Osteoblast (primary cell): ENCODE data around the gene GPALPP1. TPM values are rescaled to one million over a fixed set of nuclear protein-coding genes. Genes with fewer than 3 reads are reported as not detected.

Experiments
- DNase-seq: peaks from one replicate; pipeline ENCODE4 v3.0.0; 2011; ENCODE audit warnings: low spot score, mixed read lengths; ENCODE audit not compliant: insufficient read length; ENCODE audit errors: missing footprints
- H2AFZ ChIP-seq: 2 replicates; pipeline ENCODE4 v1.6.0; 2011; ENCODE audit warnings: mild to moderate bottlenecking, low read length
- H3K27ac ChIP-seq: 2 replicates; pipeline ENCODE4 v1.5.1; 2011; ENCODE audit warnings: mild to moderate bottlenecking, low read depth, low read length, moderate library complexity
- H3K27me3 ChIP-seq: 2 replicates; pipeline ENCODE4 v1.6.0; 2012; ENCODE audit warnings: mild to moderate bottlenecking, control low read depth, inconsistent platforms, low read length, moderate library complexity; ENCODE audit not compliant: insufficient read depth
- H3K36me3 ChIP-seq: 2 replicates; pipeline ENCODE4 v1.5.1; 2011; ENCODE audit warnings: mild to moderate bottlenecking, low read length, control low read depth, moderate library complexity; ENCODE audit not compliant: insufficient read depth
- H3K4me1 ChIP-seq: 2 replicates; pipeline ENCODE4 v1.5.1; 2011; ENCODE audit warnings: mild to moderate bottlenecking, low read length, control low read depth, moderate library complexity; ENCODE audit not compliant: insufficient read depth
- H3K4me2 ChIP-seq: 2 replicates; pipeline ENCODE4 v1.6.0; 2011; ENCODE audit warnings: mild to moderate bottlenecking, low read length; ENCODE audit not compliant: insufficient read depth
- H3K4me3 ChIP-seq: fragments of 200-600 bp; sonication (generic); 3 replicates; pipeline ENCODE4 v1.5.1; 2012; ENCODE audit warnings: mild to moderate bottlenecking, low read length, inconsistent platforms; ENCODE audit not compliant: insufficient read depth
- H3K79me2 ChIP-seq: 2 replicates; pipeline ENCODE4 v1.6.0; 2012; ENCODE audit warnings: mild to moderate bottlenecking, low read length, control low read depth, inconsistent platforms; ENCODE audit not compliant: insufficient read depth
- H3K9me3 ChIP-seq: 2 replicates; pipeline ENCODE4 v1.5.1; 2011; ENCODE audit warnings: low read depth, low read length, control low read depth
- H4K20me1 ChIP-seq: 2 replicates; pipeline ENCODE4 v1.6.0; 2012; ENCODE audit warnings: mild to moderate bottlenecking, low read length, control low read depth; ENCODE audit not compliant: insufficient read depth
- total RNA-seq: library from RNA; depleted of rRNA; stranded (reverse); fragments of >200 nt; gene quantifications from 2 replicates; pipeline ENCODE4 v1.2.3, GENCODE V29; 2012
- TF ChIP-seq, protein P1 (sequence below): IDR thresholded peaks from 2 replicates; pipeline ENCODE4 v1.5.1; 2011; ENCODE audit warnings: mild to moderate bottlenecking, low read depth, low read length, moderate library complexity; ENCODE audit errors: extremely low read depth

The GPALPP1 gene
- total RNA-seq, 1 donor, result 25.0 TPM

DNA sequence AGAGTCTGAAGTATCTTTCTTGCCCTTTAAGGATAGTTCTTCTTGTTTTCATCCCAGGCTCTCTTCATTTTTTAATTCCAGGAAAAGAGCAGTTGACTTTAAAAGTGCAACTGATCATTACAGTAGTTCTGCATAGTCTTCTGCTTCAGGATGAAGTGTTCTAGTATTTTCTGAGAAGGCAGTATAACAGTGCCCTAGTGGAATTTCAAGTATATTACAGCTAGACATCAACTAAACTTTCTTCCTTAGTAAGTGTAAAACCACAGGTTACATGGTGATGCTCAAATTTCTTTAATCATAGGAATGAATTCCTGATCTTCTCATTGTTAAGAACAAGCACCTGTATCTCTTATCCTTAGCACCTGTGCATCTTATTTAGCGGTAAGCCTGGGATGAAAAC lies 11.0 kb upstream of the GPALPP1 start:
- Histone ChIP-seq H3K4me2 (no peak overlapping the region), H2AFZ (no peak overlapping the region), H3K79me2 (peaks cover 15% of the 10 kb centered on the region), H3K36me3 (peaks cover 38% of the 10 kb centered on the region), H4K20me1 (no peaks in the 10 kb centered on the region), H3K27ac (no peak overlapping the region), H3K27me3 (no peaks in the 10 kb centered on the region), H3K4me1 (peaks cover 6% of the 10 kb centered on the region), H3K4me3 (no peak overlapping the region), H3K9me3 (no peaks in the 10 kb centered on the region)
- DNase-seq, result no peak
- TF ChIP-seq, protein P1, sequence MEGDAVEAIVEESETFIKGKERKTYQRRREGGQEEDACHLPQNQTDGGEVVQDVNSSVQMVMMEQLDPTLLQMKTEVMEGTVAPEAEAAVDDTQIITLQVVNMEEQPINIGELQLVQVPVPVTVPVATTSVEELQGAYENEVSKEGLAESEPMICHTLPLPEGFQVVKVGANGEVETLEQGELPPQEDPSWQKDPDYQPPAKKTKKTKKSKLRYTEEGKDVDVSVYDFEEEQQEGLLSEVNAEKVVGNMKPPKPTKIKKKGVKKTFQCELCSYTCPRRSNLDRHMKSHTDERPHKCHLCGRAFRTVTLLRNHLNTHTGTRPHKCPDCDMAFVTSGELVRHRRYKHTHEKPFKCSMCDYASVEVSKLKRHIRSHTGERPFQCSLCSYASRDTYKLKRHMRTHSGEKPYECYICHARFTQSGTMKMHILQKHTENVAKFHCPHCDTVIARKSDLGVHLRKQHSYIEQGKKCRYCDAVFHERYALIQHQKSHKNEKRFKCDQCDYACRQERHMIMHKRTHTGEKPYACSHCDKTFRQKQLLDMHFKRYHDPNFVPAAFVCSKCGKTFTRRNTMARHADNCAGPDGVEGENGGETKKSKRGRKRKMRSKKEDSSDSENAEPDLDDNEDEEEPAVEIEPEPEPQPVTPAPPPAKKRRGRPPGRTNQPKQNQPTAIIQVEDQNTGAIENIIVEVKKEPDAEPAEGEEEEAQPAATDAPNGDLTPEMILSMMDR, result peak; percentile 22

DNA sequence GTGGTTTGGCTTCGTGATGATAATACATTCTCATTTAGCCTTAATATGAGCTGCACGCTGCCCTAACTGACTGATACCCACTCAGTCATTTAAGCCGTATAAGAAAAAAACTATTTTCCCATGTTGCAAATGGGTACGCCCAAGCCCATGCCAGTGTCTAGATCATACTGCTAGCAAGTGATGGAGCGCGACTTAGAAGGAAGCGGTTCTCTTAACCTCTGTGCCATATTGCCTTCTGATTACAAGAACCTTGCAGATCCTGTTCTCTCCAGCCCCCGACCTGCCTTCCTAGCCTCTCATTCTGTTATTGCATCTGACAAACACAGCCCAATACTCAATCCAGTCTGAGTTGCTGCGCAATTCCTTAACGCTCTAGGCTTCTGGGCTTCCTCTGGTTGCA lies 603 bp downstream of the GPALPP1 start:
- Histone ChIP-seq H2AFZ (peak overlapping the region; percentile 96), H3K27me3 (no peaks in the 10 kb centered on the region), H4K20me1 (peaks cover 13% of the 10 kb centered on the region), H3K4me2 (peak overlapping the region; percentile 90), H3K9me3 (no peaks in the 10 kb centered on the region), H3K36me3 (no peaks in the 10 kb centered on the region), H3K4me3 (peak overlapping the region; percentile 99), H3K79me2 (peaks cover 92% of the 10 kb centered on the region), H3K4me1 (peaks cover 22% of the 10 kb centered on the region), H3K27ac (peak overlapping the region; percentile 96)
- DNase-seq, result peak; percentile 68
- TF ChIP-seq, protein P1, result no peak

DNA sequence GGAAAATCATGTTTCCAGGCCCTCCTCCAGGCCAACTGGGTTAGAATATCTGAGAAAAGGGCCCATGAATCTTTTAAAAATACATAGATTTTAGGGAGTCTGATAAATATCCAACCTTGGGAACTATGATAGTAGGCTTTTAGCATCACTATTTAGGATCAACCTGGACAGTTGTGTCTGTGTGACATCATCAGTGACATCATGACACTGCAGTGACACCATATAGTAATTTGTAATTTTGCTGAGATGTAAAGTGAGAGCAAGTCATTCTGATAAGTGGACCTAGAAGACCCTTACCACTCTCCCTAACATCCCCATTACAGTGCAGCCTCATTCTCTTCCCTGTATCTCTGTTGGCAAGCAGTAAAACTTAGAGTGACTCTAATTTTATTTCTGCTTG lies 14.1 kb downstream of the GPALPP1 start:
- H4K20me1 ChIP-seq, result no peaks in the 10 kb centered on the region
- H3K4me2 ChIP-seq, result no peak overlapping the region
- H3K4me3 ChIP-seq, result no peak overlapping the region
- no peak overlapping the region for H2AFZ ChIP-seq
- H3K27ac ChIP-seq, result no peak overlapping the region
- H3K4me1 ChIP-seq, result no peaks in the 10 kb centered on the region
- peaks cover 24% of the 10 kb centered on the region for H3K36me3 ChIP-seq
- TF ChIP-seq, protein P1, result no peak
- DNase-seq, result no peak
- H3K27me3 ChIP-seq, result no peaks in the 10 kb centered on the region
- H3K79me2 ChIP-seq, result peaks cover 7% of the 10 kb centered on the region
- no peaks in the 10 kb centered on the region for H3K9me3 ChIP-seq

DNA sequence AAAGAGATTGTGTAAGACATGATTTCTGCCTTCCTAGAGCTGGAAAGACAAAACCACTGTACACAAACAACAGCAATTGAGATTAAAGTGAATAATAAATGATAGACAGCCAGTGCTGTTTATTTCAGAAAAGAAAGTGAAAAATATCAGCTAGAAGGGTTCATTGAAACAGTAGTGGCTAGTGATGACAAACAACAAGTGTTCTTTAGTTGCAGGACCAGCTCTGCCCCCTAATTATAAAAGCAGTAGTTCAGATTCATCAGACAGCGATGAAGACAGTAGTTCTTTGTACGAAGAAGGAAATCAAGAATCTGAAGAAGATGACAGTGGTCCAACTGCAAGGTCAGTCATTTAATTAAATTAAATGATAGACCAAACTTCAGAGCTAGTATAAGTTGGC lies 14.8 kb downstream of the GPALPP1 start:
- no peaks in the 10 kb centered on the region for H3K9me3 ChIP-seq
- no peaks in the 10 kb centered on the region for H3K27me3 ChIP-seq
- no peak overlapping the region for H2AFZ ChIP-seq
- no peak overlapping the region for H3K4me2 ChIP-seq
- H3K4me1 ChIP-seq, result no peaks in the 10 kb centered on the region
- peaks cover 26% of the 10 kb centered on the region for H3K36me3 ChIP-seq
- peaks cover 2% of the 10 kb centered on the region for H3K79me2 ChIP-seq
- no peak for DNase-seq
- H4K20me1 ChIP-seq, result no peaks in the 10 kb centered on the region
- TF ChIP-seq, protein P1, result no peak
- no peak overlapping the region for H3K27ac ChIP-seq
- H3K4me3 ChIP-seq, result no peak overlapping the region
